ENCODE data around the gene TDRD7. TPM values are rescaled to one million over a fixed set of nuclear protein-coding genes. Genes with fewer than 3 reads are reported as not detected.

TDRD7 gene
- total and polyA plus RNA-seq, 9 of the 15 experiments (the other 6 are each of a cell fraction or from before 2014, with no cell fraction given): 2.2 to 7.7 (median 5.2) TPM

GRCh38 chr9:97479496-97480159, 67.7 kb downstream of the TDRD7 start:
- CTCF ChIA-PET (ENCODE audit: low intra/inter-chr PET ratio): no interaction called here
- Histone ChIP-seq H3K36me3 (ENCODE audit: control insufficient read depth, insufficient read depth, low read length) (peaks cover 4% of the 10 kb centered on the region; the same call in 1 of the 3 replicates), H3K27me3 (ENCODE audit: control insufficient read depth in 2 of 2, insufficient read depth in 2 of 2, low read length in 2 of 2) (no peaks in the 10 kb centered on the region), H3K9me1 (ENCODE audit: control insufficient read depth, insufficient read depth, low read length) (no peaks in the 10 kb centered on the region), H2AFZ (ENCODE audit: low read depth, low read length) (no peak overlapping the region), H4K20me1 (replicated peaks; ENCODE audit: control insufficient read depth, insufficient read depth, low read length) (no peaks in the 10 kb centered on the region), H3K4me3 (no peak overlapping the region), H3K79me2 (ENCODE audit: control insufficient read depth, insufficient read depth, low read length) (no peaks in the 10 kb centered on the region), H3K9ac (ENCODE audit: insufficient read depth in 1 of 2, low read depth in 2 of 2, low read length in 2 of 2) (no peak overlapping the region), H3K4me1 (replicated peaks in 1 of 2; ENCODE audit: control insufficient read depth in 2 of 2, insufficient read depth in 2 of 2, low read length in 2 of 2) (no peaks in the 10 kb centered on the region), H3K27ac (ENCODE audit: extremely low read depth, low read depth, low read length) (no peak overlapping the region), H3K4me2 (ENCODE audit: insufficient read depth, low read length) (no peak overlapping the region), H3K9me3 (replicated peaks; ENCODE audit: control insufficient read depth, insufficient read depth, low read depth, low read length) (no peaks in the 10 kb centered on the region)
- ATAC-seq: no peak
- POLR2A ChIA-PET: interaction anchor here (0.6 kb wide), 2 partner anchors 9 to 1038 kb away, joined by 3 read pairs; no protein-coding TSS in a partner anchor
- TF ChIP-seq DLX4 (CRISPR knock-in tag; IDR thresholded peaks at IDR 0.05): no peak
- no peak for TF ChIP-seq ZNF830 (CRISPR knock-in tag; IDR thresholded peaks at IDR 0.05)
- no peak for TF ChIP-seq ZNF431 (CRISPR knock-in tag; IDR thresholded peaks at IDR 0.05)
- TF ChIP-seq ZNF197 (CRISPR knock-in tag; IDR thresholded peaks at IDR 0.05; ENCODE audit: low read depth): no peak
- no peak for TF ChIP-seq BACH1 (tag; IDR thresholded peaks at IDR 0.05)
- in situ Hi-C loops (cut with MboI) (no loop called here), intact Hi-C loops (cut with micrococcal nuclease) (no loop called here)
- FAIRE-seq: no peak
- no TSS peak for BruUV-seq (replicated peaks)
- no peak for DNase-seq (ENCODE audit: extremely low read depth in 1 of 4, low spot score in 3 of 4)
- WGBS (ENCODE audit: insufficient coverage, low coverage, missing lambda C conversion rate): 23% methylated on average over 5 of the region's 5 CpGs

All from K562 (cell line).